SK-N-MC (cell line): ENCODE measurements around the gene WNT5A.

Source experiments
- DNase-seq: peaks from one replicate; pipeline ENCODE4 v3.0.0-alpha.2; 2011; ENCODE audit warnings: low read depth, low spot score
- H3K27ac ChIP-seq: fragments of 200-600 bp; sonication (generic); 2 replicates; pipeline ENCODE4 v1.5.1; 2016; ENCODE audit warnings: mixed run types
- H3K36me3 ChIP-seq: fragments of 200-600 bp; sonication (generic); 2 replicates; pipeline ENCODE4 v1.6.1; 2017; ENCODE audit warnings: antibody characterized with exemption, low read length, mixed read lengths; ENCODE audit not compliant: insufficient read depth
- H3K4me3 ChIP-seq: fragments of 200-600 bp; sonication (generic); 2 replicates; pipeline ENCODE4 v1.5.1; 2016
- H3K9ac ChIP-seq: fragments of 200-600 bp; sonication (generic); 2 replicates; pipeline ENCODE4 v1.8.0; 2017; ENCODE audit warnings: mixed run types, mixed read lengths; ENCODE audit not compliant: insufficient read length
- H3K9me3 ChIP-seq: fragments of 200-600 bp; sonication (generic); 2 replicates; pipeline ENCODE4 v1.6.1; 2017; ENCODE audit warnings: low read depth, mild to moderate bottlenecking, antibody characterized with exemption, low read length, moderate library complexity, mixed read lengths
- EZH2 ChIP-seq: fragments of 200-600 bp; sonication (generic); IDR thresholded peaks from one replicate; pipeline ENCODE4 v1.6.1; 2017; ENCODE audit warnings: antibody characterized with exemption
- FOXP2 ChIP-seq: optimal IDR thresholded peaks from 2 replicates; pipeline ENCODE3; 2011; ENCODE audit warnings: mild to moderate bottlenecking, moderate library complexity; ENCODE audit not compliant: insufficient read depth; ENCODE audit errors: extremely low read length, control extremely low read depth
- POLR2AphosphoS5 ChIP-seq: IDR thresholded peaks from 2 replicates; pipeline ENCODE4 v1.6.1; 2012; ENCODE audit warnings: mild to moderate bottlenecking, low read depth, low read length, borderline replicate concordance

WNT5A gene

GRCh38 chr3:55417211-55417610 lies 69.9 kb downstream of the WNT5A start:
- no peak overlapping the region for H3K9ac ChIP-seq
- TF ChIP-seq FOXP2: no peak
- TF ChIP-seq POLR2AphosphoS5: no peak
- no peak for TF ChIP-seq EZH2
- H3K27ac ChIP-seq: no peak overlapping the region
- H3K9me3 ChIP-seq: no peaks in the 10 kb centered on the region
- H3K36me3 ChIP-seq: no peaks in the 10 kb centered on the region
- DNase-seq: no peak
- H3K4me3 ChIP-seq: no peak overlapping the region

DNA sequence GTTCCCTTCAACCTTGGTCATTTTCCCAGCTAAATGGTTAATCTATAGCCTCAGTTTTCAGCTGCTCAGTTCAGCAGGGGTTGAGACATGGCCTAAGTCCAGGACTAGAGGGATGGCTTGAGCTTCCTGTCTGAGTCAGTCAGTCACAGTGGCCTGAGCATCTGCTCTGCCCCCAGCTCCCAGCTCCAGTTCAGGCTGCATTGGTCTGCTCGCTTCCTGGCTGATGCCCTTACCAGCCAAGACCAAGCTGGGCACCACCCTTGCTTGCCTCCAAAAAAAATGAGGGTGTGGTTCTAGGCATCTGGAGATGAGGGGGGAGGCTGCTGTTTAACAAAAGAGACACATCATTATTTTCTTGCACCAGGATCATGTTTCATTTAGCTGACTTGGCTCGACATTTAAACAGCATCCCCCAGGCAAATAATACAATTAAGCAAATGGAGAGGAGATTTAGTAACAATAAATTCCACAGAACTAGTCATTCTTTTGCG lies 70.7 kb downstream of the WNT5A start:
- no peak for TF ChIP-seq POLR2AphosphoS5
- TF ChIP-seq FOXP2: no peak
- no peak for TF ChIP-seq EZH2
- H3K4me3 ChIP-seq: no peak overlapping the region
- no peak for DNase-seq
- no peak overlapping the region for H3K27ac ChIP-seq
- H3K36me3 ChIP-seq: no peaks in the 10 kb centered on the region
- no peaks in the 10 kb centered on the region for H3K9me3 ChIP-seq
- no peak overlapping the region for H3K9ac ChIP-seq
